Mammary epithelial cell (primary cell): ENCODE measurements around the gene RYR2.

Experiments used
- EZH2 ChIP-seq: IDR thresholded peaks from 2 replicates; pipeline ENCODE4 v1.6.1; 2012; ENCODE audit warnings: low read length, inconsistent platforms, borderline replicate concordance
- TF ChIP-seq, protein P1 (sequence below), 2 donors: IDR thresholded peaks in 1 of 2; conservative IDR thresholded peaks in 1 of 2; 2 replicates each; pipeline ENCODE4 v1.5.1; 2011 to 2012; ENCODE audit warnings: inconsistent platforms in 2 of 2, low read length in 2 of 2, mild to moderate bottlenecking in 2 of 2, control low read depth in 1 of 2, low read depth in 1 of 2; ENCODE audit not compliant: insufficient read depth in 1 of 2; ENCODE audit errors: extremely low read depth in 1 of 2

DNA sequence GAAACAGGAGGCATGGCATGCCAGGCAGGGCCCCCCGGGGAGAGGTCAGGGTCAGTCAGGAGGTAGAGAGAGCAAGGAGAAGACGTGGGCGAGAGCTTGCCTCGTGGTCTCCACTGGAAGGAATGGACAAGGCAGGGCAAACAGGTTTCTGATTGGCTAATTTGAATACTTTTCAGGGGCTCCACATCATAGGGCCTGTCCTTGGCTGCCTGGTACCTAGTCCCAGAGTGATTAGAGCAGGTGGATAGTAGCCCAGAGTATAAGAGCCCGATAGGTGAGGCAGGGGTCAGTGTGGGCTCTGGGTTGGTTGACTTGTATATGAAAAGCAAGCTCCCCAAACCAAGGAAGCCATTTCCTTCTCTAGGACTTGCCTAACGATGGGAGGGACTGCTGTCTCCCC lies 670.1 kb downstream of the RYR2 start:
- TF ChIP-seq, protein P1, sequence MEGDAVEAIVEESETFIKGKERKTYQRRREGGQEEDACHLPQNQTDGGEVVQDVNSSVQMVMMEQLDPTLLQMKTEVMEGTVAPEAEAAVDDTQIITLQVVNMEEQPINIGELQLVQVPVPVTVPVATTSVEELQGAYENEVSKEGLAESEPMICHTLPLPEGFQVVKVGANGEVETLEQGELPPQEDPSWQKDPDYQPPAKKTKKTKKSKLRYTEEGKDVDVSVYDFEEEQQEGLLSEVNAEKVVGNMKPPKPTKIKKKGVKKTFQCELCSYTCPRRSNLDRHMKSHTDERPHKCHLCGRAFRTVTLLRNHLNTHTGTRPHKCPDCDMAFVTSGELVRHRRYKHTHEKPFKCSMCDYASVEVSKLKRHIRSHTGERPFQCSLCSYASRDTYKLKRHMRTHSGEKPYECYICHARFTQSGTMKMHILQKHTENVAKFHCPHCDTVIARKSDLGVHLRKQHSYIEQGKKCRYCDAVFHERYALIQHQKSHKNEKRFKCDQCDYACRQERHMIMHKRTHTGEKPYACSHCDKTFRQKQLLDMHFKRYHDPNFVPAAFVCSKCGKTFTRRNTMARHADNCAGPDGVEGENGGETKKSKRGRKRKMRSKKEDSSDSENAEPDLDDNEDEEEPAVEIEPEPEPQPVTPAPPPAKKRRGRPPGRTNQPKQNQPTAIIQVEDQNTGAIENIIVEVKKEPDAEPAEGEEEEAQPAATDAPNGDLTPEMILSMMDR (conservative IDR thresholded peaks at IDR 0.05 in 1 of 2, IDR thresholded peaks at IDR 0.05 in 1 of 2; ENCODE audit: extremely low read depth in 1 of 2, insufficient read depth in 1 of 2, low read depth in 1 of 2, low read length in 2 of 2): no peak
- TF ChIP-seq EZH2: no peak
